GM12864 (cell line): ENCODE measurements around the gene DAGLA.

ENCODE experiments used
- DNase-seq: peaks from one replicate; pipeline ENCODE4 v3.0.0-alpha.2; 2011; ENCODE audit warnings: low read depth
- H3K4me3 ChIP-seq: 2 replicates; pipeline ENCODE4 v1.5.1; 2011; ENCODE audit warnings: mild to moderate bottlenecking, low read depth, low read length, control low read depth
- TF ChIP-seq, protein P1 (sequence below): IDR thresholded peaks from 2 replicates; pipeline ENCODE4 v1.5.1; 2011; ENCODE audit warnings: low read depth, mild to moderate bottlenecking, moderate library complexity, low read length, control low read depth, inconsistent platforms; ENCODE audit errors: missing control alignments

The DAGLA gene

DNA sequence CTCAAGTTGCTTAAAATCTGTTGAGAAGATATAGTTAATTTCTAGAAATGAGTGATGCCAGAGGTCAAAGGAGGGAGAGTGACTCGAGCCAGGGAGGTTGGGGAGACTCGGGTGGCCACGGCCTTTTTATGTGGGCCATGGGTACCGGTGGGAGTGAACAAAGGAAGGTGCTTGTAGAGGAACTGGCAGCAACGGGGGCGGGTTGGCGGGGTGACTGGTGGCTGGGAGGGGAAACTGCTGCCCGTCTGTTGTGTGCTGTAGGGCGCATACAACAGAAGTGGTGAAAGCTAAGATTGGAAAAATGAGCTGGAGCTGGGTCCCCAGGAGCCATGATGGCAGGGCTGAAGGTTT lies 5.4 kb downstream of the DAGLA start:
- TF ChIP-seq, protein P1, sequence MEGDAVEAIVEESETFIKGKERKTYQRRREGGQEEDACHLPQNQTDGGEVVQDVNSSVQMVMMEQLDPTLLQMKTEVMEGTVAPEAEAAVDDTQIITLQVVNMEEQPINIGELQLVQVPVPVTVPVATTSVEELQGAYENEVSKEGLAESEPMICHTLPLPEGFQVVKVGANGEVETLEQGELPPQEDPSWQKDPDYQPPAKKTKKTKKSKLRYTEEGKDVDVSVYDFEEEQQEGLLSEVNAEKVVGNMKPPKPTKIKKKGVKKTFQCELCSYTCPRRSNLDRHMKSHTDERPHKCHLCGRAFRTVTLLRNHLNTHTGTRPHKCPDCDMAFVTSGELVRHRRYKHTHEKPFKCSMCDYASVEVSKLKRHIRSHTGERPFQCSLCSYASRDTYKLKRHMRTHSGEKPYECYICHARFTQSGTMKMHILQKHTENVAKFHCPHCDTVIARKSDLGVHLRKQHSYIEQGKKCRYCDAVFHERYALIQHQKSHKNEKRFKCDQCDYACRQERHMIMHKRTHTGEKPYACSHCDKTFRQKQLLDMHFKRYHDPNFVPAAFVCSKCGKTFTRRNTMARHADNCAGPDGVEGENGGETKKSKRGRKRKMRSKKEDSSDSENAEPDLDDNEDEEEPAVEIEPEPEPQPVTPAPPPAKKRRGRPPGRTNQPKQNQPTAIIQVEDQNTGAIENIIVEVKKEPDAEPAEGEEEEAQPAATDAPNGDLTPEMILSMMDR: no peak
- DNase-seq: no peak
- no peak overlapping the region for H3K4me3 ChIP-seq

DNA sequence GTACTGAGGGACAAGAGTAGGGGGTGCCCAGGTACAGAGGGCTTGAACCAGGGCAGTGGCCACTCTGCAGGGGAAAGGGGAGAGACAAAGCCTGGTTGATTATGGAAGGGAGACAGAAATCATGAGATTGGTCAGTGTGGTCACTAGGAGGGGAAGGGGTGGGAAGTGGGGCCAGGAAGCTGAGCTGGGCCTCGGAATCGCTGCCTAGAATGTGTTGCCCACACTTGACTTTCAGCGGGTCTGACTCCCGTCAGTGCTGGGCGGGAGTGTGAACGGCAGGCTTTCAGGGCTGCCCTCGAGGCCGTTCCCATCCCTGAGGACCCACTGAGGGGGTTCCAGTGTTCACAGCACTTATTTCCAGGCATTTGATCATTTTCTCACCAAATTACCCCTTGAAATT lies 5.9 kb downstream of the DAGLA start:
- no peak overlapping the region for H3K4me3 ChIP-seq
- DNase-seq: no peak
- TF ChIP-seq, protein P1: no peak

DNA sequence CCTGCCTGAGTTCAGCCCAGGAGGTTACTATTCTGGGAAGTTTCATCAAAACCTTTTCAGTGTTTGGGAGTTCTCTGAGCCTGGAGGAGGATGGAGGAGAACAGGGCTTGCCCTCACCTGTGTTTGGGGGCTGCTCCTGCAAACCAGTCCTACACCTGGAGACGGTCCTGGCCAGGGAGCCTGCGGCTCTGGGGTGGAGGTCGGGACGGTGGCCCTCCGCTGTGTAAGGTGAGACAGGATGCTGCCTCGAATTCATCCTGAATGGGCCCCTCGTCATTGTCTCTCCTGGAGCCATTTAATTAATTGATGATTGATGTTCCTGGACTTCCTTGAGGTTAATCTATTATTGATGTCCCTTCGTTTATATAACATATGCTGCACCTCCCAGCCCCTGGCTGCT lies 6.3 kb downstream of the DAGLA start:
- no peak for DNase-seq
- TF ChIP-seq, protein P1: no peak
- H3K4me3 ChIP-seq: no peak overlapping the region

DNA sequence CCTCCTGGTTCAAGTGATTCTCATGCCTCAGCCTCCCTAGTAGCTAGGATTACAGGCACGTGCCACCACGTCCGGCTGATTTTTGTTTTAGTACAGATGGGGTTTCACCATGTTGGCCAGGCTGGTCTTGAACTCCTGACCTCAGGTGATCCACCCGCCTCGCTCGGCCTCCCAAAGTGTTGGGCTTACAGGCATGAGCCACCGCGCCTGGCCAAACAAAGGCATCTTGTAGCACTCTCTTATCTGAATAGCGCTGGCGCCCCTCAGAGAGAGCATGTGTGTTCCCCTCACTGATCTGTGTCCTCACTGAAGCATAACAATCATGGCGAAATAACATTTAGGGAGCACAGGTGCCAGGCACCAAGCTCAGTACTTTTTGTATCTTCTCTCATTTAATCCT lies 7.2 kb downstream of the DAGLA start:
- DNase-seq: no peak
- no peak overlapping the region for H3K4me3 ChIP-seq
- TF ChIP-seq, protein P1: no peak

DNA sequence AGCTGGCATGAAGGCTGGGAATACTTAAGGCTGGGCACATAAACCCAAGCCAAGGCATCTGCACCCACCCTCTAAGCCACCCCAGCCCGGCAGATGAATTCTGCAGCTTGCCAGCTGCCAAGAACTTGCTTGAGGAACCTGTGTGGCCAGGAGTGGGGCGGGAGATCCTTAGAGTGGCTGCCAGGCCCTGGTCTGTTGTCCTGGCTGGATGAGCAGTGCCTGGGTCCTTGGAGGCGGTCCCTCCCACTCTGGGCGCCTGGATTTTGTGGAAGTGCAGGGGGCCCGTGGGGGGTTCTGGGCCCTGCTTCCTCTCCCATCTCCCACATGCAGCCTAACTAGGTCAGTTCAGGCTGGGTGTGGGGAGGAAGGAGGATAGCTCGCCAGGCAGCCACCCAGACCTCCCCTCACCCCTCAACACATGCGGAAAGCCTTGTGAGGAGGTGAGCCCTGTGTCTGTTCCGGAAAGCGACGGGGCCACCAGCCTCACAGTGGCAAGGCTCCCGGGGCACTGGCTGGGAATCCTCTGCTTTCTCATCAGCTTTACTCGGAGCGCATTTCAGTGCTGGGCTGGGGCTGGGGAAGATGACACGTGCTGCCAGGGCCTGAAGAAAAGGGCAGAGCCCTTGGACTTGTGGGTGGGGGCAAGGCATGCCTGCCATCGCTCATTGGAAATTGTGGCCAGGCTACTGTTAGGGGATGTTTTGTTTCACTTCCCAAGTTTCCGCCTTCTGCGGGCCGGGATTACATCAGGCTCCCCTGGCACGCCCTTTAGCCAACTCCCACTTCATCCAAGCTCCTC lies 8.4 kb downstream of the DAGLA start:
- no peak for DNase-seq
- no peak overlapping the region for H3K4me3 ChIP-seq
- TF ChIP-seq, protein P1: no peak

DNA sequence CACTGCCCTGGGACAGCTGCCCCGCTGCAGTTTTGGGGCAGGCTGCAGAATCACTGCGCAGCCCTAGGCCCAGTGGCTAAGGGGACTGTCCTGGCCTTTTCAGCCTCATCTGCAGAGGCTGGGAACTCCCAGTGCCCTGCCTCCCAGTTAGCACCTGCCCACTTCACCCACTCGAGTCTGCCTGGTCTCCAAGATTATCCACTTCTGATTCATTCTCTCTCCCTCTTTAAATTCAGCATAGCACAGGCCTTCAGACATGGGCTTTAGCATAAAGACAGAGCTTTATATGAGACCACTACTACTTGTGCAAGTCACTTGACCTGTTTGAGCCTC lies 8.9 kb downstream of the DAGLA start:
- DNase-seq: no peak
- H3K4me3 ChIP-seq: no peak overlapping the region

More for the DNA sequence above, 8.9 kb downstream of the DAGLA start:
- TF ChIP-seq, protein P1: no peak
